Right atrium auricular region (tissue), 2 donors: ENCODE measurements around the gene IL24. TPM values are rescaled to one million over a fixed set of nuclear protein-coding genes. Genes with fewer than 3 reads are reported as not detected.

ENCODE experiments used
- DNase-seq: peaks from one replicate; pipeline ENCODE4 v3.0.0-alpha.2; 2019; ENCODE audit warnings: low spot score
- H3K27ac ChIP-seq, 2 donors: fragments of 200-600 bp; sonication (generic); 1 replicate in 1 of 2; 2 replicates in 1 of 2; pipeline ENCODE4 v1.5.1; 2016 to 2019
- H3K27me3 ChIP-seq, 2 donors: fragments of 200-600 bp; sonication (generic); one replicate each; pipeline versions ENCODE4 v1.5.1 to v1.6.0; 2017 to 2019
- H3K36me3 ChIP-seq: fragments of 200-600 bp; sonication (generic); one replicate; pipeline ENCODE4 v1.5.1; 2016
- H3K4me1 ChIP-seq, 2 donors: fragments of 200-600 bp; sonication (generic); one replicate each; pipeline versions ENCODE4 v1.5.1 to v1.6.0; 2017 to 2019
- H3K4me3 ChIP-seq, 2 donors: fragments of 200-600 bp; sonication (generic); 1 replicate in 1 of 2; 2 replicates in 1 of 2; pipeline ENCODE4 v1.5.1; 2017 to 2019; ENCODE audit warnings: mild to moderate bottlenecking in 1 of 2, moderate library complexity in 1 of 2
- H3K9me3 ChIP-seq, 2 donors: fragments of 200-600 bp; sonication (generic); one replicate each; pipeline ENCODE4 v1.5.1; 2019
- CTCF ChIP-seq, 2 donors: fragments of 200-600 bp; sonication (generic); IDR thresholded peaks; one replicate each; pipeline ENCODE4 v1.5.1; 2019; ENCODE audit warnings: antibody characterized with exemption in 2 of 2
- total RNA-seq, 2 donors: library from RNA; depleted of rRNA; stranded (reverse); fragments of >200 nt; gene quantifications; one replicate each; pipeline ENCODE4 v1.1.0, GENCODE V29; 2016

IL24 gene
- total RNA-seq, 2 donors from 2014 or later: 1.1 TPM; not detected in 1

GRCh38 chr1:206890125-206891060 is 6.8 kb upstream of the IL24 start:
- no peak overlapping the region for H3K4me3 ChIP-seq

GRCh38 chr1:206891412-206891811 is 5.8 kb upstream of the IL24 start:
- Histone ChIP-seq H3K36me3 (no peaks in the 10 kb centered on the region), H3K27me3 (no peaks in the 10 kb centered on the region), H3K27ac (no peak overlapping the region), H3K4me3 (no peak overlapping the region), H3K9me3 (no peaks in the 10 kb centered on the region), H3K4me1 (no peaks in the 10 kb centered on the region)
- no peak for TF ChIP-seq CTCF (IDR thresholded peaks at IDR 0.05)
- no peak for DNase-seq

More at GRCh38 chr1:206890125-206891060, 6.8 kb upstream of the IL24 start:
- no peaks in the 10 kb centered on the region for H3K9me3 ChIP-seq
- TF ChIP-seq CTCF (IDR thresholded peaks at IDR 0.05): no peak
- H3K27ac ChIP-seq: no peak overlapping the region
- no peak for DNase-seq
- no peaks in the 10 kb centered on the region for H3K27me3 ChIP-seq
- no peaks in the 10 kb centered on the region for H3K4me1 ChIP-seq
- no peaks in the 10 kb centered on the region for H3K36me3 ChIP-seq

GRCh38 chr1:206892351-206892984 is 4.8 kb upstream of the IL24 start:
- no peak for DNase-seq
- Histone ChIP-seq H3K4me1 (no peaks in the 10 kb centered on the region), H3K27me3 (no peaks in the 10 kb centered on the region), H3K27ac (no peak overlapping the region), H3K36me3 (no peaks in the 10 kb centered on the region), H3K9me3 (no peaks in the 10 kb centered on the region), H3K4me3 (no peak overlapping the region)
- TF ChIP-seq CTCF (IDR thresholded peaks at IDR 0.05): no peak

- Histone ChIP-seq H3K27me3 (no peaks in the 10 kb centered on the region), H3K27ac (no peak overlapping the region), H3K9me3 (no peaks in the 10 kb centered on the region), H3K4me3 (no peak overlapping the region), H3K36me3 (no peaks in the 10 kb centered on the region), H3K4me1 (no peaks in the 10 kb centered on the region)
- no peak for DNase-seq
- no peak for TF ChIP-seq CTCF (IDR thresholded peaks at IDR 0.05)
These were observed 3.9 kb upstream of the IL24 start for GRCh38 chr1:206893380-206893779.

GRCh38 chr1:206895325-206895724 is 1.9 kb upstream of the IL24 start:
- no peak for DNase-seq
- Histone ChIP-seq H3K27ac (no peak overlapping the region), H3K4me3 (no peak overlapping the region), H3K4me1 (no peaks in the 10 kb centered on the region), H3K27me3 (no peaks in the 10 kb centered on the region), H3K36me3 (no peaks in the 10 kb centered on the region), H3K9me3 (no peaks in the 10 kb centered on the region)
- no peak for TF ChIP-seq CTCF (IDR thresholded peaks at IDR 0.05)
